ENCODE results near the gene DLG2.

DLG2 gene

DNA sequence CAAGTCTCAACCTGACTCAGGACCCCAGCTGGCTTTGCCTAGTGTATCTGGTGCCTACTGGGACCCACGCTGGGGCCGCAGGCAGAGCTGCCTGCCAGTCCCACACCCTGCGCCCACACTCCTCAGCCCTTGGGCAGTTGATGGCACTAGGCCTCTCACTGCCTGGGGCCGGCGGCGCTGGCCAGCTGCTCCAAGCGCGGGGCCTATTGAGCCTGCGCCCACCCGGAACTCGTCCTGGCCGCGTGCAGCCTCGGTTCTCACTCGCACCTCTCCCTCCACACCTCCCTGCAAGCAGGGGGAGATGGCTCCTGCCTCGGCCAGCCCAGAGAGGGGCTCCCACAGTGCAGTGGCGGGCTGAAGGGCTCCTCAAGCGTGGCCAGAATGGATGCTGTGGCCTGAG, 1432.4 kb downstream of the DLG2 start:
- no peak for DNase-seq (ENCODE audit: low read depth)

DNA sequence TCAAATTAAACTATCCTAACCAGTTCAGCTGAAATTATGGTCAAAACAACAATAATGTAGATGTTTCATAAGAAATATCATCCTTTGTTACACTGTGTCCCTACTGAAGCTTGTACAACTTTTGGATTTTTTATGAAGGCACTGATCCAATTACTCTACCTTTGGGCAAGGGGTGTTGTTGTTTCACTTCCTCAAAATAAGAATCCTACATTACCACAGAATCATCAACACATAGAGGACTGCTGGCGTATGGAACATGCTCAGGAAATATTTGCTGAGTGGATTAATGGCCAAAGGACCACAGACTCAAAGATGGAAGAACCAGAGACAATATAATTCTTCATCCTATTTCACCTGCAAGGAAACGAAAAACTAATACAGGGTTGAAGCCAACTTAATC, 1433.4 kb downstream of the DLG2 start:
- no peak for DNase-seq (ENCODE audit: low read depth)

DNA sequence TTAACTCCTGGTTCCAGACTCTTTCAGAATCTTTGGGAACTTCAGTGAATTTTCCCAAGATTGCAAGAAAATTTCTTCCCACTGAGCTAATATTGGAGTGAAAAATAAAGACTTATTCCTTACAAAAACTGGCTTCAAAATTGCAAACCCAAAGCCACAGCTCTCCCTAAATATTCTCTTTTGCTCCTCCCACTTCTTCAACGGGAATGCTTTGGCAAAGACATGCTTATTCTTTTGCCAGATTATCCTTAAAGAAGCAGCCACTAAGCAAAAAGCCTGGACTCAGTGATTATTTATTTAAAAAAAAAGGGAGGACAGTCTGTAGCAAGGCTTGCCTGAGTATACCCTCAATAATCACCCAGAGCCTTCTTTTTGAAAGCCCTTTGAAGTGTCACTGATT, 1438.6 kb downstream of the DLG2 start:
- DNase-seq (ENCODE audit: low read depth), result no peak

DNA sequence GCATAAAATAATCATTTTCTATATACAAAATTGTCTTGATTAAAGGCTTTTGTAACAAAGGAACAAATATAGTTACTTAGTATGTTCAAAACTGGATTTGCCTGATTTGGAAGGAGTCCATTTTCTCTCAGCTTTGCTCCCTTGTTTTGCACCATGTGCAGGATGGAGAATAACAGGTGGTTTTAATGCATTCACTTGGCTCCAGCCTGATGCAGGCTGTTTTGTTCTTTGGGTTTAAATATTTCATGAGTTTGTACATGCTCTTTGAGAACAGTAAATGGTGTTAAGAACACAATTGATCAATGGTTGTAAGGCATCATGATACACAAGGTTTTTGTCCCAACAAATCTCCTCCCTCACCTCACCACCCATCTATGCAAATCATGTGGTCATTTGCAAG, 1454.1 kb downstream of the DLG2 start:
- no peak for DNase-seq (ENCODE audit: low read depth)

DNA sequence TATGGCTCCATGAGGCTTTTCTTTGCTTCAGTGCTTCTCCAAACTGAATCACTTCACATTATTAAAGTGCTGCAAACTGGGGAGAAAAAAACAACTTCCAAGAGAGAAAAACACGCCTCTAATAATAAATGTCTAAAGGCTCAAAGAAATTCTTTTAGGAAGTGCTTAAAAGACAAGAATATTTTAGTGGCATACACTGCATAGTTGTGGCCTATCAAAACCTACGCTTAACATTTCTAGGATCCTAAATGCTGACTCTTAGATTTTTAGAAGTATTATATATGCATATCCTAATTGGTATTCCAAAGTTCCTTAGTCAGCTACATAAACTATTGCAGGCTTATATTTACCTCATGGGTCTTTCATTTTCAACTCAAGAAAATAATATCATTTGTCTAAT, 1462.0 kb downstream of the DLG2 start:
- DNase-seq (ENCODE audit: low read depth), result no peak

DNA sequence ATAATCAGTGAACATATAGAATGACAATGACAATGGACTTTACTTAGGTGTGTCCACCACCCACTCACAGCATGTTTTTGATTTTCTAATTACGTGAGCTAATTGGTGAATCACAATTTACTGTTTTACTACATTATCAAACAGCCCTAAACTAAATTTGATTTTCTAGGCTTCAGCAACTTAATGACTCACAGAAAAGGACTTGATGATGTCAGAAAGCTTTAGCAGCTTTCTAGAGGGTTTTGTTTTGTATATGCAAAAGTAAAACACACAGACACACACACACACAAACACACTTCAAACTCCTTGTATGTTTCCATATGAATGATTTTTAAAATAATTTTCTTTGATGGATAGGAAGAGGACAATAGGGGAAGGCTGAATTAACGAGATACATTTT, 1462.4 kb downstream of the DLG2 start:
- no peak for DNase-seq (ENCODE audit: low read depth)

DNA sequence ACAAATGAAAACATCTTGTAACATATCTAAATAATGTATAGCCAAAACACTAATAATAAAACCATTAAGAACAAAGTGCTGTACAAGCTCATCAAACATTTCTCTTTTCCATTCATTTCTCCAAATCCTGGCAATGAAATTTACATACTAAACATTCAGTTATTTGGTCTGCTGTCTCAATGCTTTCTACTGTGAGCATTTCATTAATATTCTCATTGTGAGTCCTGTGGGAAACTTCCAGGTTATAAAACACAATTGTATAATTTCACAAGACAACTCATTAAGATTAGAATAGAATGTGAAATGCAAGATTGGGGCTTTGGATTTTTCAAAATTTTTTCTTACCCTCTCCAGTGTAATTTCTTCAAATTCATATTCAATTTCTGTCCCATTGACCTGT, 1464.0 kb downstream of the DLG2 start:
- DNase-seq (ENCODE audit: low read depth), result no peak

DNA sequence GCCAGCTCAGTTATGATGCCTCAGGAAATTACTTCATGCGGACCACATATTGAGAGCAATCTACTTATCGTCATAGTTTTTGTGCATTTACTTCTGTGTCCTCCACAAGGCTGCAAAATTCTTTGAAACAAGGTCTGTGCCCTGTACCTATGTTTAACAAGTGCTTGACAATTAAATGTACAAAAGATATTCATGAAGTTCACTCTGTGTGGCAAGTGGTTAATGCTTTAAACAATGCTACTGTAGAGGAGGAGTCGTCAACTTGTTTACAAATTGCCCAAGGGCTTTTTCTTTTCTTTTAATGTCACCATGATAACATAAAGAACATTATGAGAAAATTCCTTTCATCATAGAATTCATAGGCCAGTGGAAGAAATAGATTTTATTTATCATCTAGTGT, 1469.5 kb downstream of the DLG2 start:
- DNase-seq (ENCODE audit: low read depth), result no peak

DNA sequence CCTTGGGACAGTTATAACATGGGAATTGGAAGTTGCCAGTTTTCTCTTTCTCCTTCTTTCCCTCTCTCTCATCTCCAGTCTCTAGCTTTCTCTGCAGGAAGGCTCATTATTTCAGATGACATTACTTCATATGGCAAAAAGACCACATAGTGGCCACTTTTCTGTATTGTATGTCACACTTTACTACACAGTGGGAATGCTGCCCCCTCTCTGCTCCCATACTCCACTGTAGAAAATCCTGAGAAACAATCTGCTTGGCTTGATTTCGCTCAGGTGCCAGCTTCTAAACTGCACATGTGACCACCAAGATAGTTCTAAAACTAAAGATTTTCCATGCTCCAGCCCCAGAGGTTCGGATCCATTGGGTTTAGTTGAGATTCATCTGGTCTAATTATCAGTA, 1480.3 kb downstream of the DLG2 start:
- DNase-seq (ENCODE audit: low read depth), result no peak

DNA sequence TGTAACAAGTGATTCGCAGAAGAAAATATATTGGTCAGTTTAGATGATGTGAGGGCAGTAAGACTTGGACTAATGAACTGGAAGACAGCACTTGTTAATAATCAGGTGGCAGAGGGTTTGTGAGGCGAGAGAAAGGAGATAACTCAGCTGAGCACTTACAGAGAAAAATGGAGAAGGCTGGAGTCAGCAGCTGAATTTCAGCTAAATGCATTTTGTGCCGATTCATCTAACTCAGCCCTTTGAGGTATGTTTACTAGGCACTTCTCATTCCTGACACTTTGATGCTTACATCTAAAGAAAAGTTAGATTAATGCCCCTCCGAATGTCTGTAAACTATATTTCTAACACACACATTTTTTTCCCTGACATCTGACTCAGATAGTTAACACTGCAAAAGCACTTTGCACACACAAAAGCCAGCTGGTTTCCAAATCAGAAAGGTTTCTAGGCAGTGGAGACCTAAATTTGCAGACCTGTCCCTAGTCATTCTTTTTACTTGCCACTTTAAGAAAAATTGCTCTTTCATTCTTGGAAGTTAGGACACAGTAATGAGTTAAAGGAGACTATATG, 1481.4 kb downstream of the DLG2 start:
- DNase-seq (ENCODE audit: low read depth), result no peak

DNA sequence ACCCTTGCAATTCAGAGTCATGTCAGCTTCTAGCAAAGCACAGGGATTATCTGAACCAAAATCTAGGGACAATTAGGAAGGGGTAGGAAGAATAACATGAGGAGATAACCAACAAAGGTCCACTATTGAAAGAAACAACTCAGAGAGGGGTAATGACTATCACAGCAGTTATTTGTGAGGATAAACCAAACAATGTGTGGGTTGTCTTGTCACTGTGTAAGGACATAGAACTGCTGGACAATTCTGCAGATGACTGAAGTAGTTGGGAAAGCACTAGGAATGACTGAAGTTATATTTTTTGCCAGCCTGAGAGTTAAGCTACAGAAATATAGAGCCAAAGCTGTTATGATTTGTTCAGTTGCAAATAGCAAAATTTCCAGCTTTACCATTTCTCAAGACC, 1482.6 kb downstream of the DLG2 start:
- no peak for DNase-seq (ENCODE audit: low read depth)

DNA sequence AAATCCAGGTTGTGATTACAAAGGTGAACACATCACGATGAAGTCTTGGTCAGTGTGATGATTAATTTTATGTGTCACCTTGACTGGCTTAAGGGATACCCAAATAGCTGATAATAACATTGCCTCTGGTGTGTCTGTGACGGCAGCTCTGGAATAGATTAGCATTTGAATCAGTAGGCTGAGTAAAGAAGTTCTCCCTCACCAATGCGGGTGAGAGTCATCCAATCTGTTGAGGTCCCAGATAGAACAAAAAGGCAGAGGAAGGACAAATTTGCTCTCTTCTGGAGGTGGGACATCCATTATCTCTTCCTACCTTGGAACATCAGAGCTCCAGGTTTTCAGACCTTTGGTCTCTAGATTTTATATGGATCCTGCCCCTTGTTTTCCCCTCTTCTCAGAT, 1484.7 kb downstream of the DLG2 start:
- DNase-seq (ENCODE audit: low read depth), result no peak

DNA sequence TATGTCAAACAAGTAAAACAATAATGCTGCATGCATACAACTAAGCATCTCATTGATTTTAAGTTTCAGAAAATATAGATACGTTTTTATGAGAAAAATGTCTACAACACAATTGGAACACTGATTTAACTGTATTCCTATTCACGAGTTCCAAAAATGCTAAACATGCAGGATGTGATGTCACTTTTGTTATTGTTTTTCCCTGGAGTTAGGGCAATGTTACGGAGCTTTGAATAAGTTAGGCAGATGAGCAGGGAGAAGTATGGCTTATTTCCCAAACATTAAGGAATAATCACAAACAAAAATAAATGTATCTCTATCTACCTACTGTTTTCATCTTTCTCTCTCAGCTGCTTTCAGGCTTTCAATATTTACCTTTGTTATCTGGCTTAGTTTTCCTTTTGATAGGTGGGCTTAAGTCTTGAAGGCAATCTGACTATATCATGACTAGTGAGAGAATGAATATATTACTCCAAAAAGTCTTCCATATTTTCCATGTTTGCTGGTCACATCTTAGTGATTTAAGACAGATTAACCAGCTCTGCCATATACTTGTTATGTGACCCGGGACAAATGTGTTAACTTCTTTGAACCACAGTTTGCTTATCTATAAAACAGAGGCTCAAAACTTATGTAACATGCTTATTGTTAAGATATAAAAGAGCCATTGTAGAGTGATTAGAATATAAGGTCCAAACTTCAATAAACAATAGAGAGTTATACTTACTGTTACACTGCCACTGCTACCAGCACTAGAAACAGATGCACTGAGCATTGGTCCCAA, 1486.6 kb downstream of the DLG2 start:
- no peak for DNase-seq (ENCODE audit: low read depth)

DNA sequence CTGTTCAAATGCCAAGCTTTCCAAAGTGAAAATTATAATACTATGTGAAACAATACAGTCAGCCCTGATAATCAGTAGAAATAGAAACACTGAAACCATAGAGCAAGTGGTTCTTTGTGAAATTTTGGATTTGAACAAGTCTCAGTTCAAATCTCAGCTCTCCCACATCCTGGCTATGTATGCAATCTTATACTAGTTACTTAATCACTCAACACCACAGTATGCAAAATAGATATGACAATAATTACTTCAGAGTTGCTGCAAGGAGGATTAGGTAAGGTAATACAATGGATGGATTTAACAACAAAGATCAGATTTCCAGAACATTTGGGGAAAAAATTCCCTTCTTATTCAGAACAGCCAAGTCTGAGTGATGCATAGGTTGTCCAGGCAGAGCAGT, 1489.2 kb downstream of the DLG2 start:
- DNase-seq (ENCODE audit: low read depth), result no peak

DNA sequence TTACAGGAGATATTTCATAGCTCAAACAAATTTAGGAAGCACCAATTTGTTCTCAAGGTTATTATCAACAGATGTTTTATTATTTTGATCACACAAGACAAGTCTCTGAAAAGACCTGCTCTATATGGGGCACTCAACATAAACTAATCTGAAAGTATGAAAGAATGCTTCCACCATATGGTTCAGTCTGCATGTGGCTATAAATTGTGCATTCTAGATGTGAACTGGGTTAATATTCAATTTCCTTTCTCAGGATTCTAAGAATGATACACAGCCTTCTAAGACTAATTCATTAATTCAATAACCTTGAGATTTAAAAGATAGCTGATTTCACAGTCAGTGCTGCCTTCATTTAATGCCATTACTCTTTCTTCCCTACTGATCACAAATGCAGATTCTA, 1489.6 kb downstream of the DLG2 start:
- no peak for DNase-seq (ENCODE audit: low read depth)

DNA sequence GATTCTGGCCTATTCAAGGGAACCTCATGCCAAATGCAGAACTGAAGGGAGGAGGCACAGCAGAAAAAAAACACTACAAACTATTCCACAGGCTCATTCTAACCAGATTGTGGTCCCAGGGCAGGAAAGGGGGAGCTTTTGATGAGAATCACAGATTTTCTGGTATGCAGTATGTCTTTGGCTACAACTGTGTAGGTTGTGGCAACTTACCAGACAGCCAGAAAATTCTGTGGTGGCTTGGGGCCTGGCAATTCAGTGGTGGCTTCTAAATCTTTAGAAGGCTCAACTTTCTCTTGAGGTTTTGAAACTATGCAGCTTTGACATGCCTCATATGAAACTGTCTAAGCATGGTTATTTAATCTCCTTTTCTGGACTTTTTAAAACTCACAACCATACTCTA, 1490.2 kb downstream of the DLG2 start:
- no peak for DNase-seq (ENCODE audit: low read depth)

DNA sequence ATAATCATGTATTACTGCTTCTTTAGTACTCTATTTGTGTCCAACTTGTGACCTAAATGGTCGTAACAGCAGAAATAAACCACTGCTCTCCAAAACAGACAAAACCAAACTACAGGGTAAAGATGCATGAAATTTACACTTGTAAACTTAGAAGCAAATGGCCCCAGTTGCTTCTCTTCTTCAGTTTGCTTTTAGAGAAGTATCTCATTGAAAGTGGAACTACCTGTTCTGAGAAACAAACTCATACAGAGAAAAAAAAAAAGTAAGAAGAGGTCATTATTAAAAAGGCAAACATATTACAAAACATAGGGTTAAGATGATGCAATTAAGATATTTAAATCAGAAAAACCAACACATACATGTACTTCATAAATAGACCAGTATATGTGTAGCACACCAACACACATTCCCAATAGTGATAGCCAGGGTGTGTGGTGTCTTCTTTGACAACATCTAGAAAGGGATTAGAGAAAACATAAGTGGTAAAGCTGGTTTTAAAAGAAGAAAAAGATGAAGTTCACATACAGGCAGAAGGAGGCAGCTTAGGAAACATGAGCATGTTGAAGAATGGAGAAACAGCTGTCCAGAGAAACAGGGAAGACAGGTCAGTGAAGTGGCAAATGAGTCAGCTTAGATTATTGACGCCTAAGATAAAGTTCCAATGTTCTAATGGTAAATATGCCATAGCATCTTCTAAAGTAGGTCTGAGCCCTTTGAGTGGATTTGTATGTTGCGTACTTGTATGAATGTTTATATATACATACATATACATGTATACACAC, 1496.3 kb downstream of the DLG2 start:
- no peak for DNase-seq (ENCODE audit: low read depth)

DNA sequence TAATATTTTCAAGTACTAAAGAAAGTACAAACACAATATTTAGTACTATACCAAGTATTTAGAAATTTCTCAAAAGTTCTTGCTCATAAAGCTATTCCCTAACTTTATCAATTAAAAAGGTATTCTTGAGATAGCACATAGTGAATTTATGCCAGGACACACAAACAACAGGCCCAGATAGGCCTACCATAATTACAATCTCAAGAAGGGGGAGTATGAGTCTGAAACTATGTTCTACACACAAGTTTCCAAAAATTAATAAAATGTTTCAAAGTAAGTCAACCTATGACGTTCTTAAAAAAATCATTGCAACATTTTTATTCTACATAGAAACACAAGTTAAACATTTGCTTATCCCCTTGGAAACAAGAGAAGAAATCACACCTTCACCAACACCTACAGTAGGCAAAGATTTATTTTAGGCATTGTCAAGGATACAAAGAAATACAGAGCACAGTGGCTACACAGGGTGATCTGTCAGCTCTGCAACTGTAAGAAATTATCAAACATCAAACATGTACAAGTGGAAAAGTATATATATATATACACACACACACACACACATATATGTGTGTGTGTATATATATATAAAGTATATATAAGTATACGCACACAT, 1497.1 kb downstream of the DLG2 start:
- DNase-seq (ENCODE audit: low read depth), result no peak

DNA sequence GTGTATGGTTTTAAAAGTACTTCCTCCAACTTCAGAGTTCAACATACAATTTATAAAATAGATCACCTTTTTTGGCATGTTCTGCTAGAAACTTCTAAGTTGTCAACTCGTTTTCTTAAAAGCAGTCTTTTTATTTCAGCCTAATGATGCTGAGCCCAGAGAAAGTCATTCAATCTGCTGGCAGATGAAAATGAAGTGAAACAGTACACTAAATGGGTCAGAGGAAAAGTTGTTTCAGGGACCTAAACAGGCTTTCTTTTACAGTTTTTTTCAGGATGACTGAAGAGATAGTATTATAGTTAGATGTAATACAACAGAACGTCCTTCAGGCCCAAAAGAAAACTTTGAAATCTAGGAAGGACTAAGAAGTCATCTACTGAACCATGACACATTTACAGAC, 1498.3 kb downstream of the DLG2 start:
- DNase-seq (ENCODE audit: low read depth), result no peak

DNA sequence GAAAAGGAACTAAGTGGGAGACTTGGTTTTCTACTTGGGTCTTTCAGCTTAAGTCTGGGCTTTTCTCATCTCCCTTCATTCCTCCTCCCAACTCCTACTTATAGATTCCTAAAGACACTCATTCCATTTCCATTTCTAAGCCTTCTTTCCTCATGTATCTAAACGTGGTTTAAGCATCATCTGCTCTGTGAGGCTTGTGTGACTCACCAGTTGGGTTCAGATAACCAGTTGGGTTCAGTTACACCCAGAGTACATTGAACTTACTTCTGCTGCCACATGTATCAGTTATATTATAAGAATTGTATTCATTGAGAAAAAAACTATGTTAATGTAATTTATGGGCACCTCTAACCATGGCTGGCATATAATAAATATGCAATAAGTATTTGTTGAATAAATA, 1509.8 kb downstream of the DLG2 start:
- DNase-seq (ENCODE audit: low read depth), result no peak

DNA sequence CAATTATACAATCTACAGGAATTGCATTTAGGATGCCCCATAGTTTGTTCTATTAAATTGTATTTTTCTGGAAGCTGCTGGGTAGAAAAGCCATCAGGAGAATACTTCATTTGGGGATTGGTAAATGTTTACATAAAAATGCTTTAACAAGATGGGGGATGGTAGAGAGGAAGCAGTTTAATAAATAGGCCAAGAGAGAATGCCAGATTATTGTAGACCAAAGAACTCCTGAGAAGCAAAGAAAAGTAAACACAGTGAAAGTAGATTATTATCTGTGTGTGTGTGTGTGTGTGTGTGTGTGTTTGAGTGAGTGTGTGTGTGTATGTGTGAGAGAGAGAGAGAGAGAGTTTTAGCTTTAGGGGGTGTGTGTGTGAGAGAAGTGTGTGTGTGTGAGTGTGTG, 1520.6 kb downstream of the DLG2 start:
- DNase-seq (ENCODE audit: low read depth), result no peak

DNA sequence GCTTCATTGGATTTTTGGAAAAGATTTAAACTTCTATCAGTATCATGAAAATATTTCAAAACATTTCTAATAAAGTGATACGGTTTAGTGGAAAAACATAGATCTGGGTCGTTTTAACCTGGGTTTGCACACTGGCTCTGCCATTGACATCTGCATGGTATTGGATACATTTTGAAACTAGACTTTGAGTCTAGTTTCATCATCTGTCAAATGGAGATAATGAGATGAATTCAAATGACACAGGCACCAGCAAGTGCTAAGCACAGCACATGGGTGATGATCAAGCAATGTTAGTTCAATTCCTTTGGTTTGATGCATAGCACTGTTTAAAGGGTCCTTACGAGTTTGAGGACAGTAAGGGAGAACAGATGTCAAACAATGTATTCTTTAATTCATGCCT, 1522.0 kb downstream of the DLG2 start:
- DNase-seq (ENCODE audit: low read depth), result no peak

DNA sequence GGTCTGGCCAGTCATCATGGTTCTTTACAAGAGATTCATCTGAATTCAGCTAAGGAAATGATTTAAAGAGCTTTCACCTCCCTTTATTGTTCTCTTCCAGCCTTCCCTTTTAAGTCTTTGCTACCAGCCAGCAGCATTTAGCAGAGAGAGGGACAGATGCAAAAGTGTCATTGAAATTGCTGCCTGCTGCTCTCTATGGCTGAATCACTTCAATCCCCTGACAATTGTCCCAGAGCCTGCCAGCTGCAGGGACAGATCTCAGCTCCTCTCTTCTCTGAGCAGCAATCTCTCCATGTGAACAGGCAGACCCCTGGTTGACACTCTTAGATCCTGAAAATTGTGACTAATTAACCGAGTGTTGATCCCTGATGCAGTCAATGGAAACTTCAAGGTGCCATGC, 1524.0 kb downstream of the DLG2 start:
- DNase-seq (ENCODE audit: low read depth), result no peak
